ENCODE results near the gene CHST9. TPM values are rescaled to one million over a fixed set of nuclear protein-coding genes. Genes with fewer than 3 reads are reported as not detected.

CHST9 gene
- total and polyA plus RNA-seq, 3 experiments from 2014 or later, result not detected

DNA sequence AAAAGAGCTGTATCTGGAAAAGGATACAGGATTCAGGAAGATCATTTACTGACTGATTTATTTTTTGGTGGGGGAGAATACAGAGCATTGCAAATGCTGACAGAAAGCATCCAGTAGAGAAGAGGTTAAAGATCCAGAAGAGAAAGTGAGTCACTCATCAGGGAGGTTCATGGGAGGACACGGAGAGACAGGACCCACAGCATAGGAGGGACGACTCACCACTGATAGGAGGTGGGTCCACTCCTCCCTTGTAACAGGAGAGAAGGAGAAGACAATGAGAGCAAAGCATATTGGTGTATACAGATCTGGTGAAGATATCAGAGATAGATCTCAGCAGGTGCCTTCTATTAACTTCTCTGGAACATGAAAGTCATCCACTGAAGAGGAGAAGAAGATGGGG lies 177.2 kb downstream of the CHST9 start:
- Mint-ChIP-seq H3K9me3 (peaks cover 2 to 15% (median 4%) of the 10 kb centered on the region in 5 donors), H3K4me1 (no peaks in the 10 kb centered on the region), H3K4me3 (no peak overlapping the region), H3K36me3 (no peaks in the 10 kb centered on the region), H3K27ac (no peak overlapping the region), H3K27me3 (no peaks in the 10 kb centered on the region)
- no peaks in the 10 kb centered on the region for H3K9me3 ChIP-seq (ENCODE audit: low read length)
- no peaks in the 10 kb centered on the region for H3K4me1 ChIP-seq (ENCODE audit: insufficient read depth, low read length)
- POLR2A ChIA-PET, result no interaction called here
- no peaks in the 10 kb centered on the region for H3K27me3 ChIP-seq (ENCODE audit: insufficient read depth, low read length, poor library complexity, severe bottlenecking)
- H3K36me3 ChIP-seq (ENCODE audit: insufficient read depth, low read length), result no peaks in the 10 kb centered on the region
- no peak for DNase-seq
- CTCF ChIA-PET, result no interaction called here
- H3K27ac ChIP-seq (ENCODE audit: low read depth, low read length), result no peak overlapping the region
- no peak overlapping the region for H3K4me3 ChIP-seq (ENCODE audit: low read length)

DNA sequence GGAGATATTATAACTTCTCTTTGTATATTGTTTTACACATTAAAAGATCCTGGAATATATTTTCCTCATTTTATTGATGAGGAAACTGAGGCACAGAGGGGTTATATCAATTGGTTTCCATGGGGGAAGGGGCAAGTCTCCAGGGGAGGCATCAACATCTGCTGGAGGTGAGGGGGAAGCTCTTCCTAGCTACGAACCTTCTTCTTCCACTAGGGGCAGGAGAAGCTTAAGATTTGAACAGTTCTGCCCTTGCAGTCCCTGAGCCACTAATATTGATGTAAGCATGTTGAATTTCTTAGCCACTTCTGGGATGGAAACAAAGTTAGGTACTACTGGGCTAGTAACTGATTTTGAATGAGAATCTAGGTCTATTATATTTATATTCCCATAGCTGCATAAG lies 179.5 kb downstream of the CHST9 start:
- CTCF ChIA-PET, result no interaction called here

DNA sequence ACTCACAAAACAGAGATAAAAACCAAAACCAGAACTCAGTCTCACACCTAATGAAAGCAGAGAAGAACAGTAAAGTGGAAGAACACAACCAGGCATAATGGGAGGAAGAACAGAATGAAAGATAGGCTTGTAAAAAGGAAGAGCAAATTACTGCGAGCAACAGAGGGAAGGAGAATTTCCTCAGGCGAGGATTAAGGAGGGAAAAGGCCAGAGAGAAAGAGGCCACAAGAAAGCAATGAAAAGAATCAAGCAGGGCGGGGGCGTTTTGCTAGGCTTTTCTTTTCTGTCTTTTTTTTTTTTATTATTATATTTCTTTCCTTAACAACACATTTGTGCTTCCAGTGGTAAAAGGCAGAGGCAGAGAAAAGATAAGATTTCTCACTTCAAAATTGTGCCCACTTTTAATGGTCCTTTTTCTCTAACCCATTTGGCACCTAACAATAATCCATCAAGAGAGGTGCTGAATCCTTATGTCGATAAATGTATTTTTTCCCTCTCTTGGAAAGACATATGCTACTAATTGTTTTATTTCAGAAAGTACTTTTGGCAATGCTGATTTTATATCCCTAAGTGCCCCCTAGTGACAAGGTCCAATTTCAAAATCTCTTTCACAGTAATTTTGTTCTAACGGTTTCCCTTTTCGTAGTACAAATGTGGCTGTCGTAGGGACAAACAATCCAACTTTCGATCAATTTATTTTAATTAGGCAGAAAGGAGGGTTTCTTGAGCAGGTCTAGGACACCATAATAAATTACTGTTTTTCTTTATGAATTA lies 180.9 kb downstream of the CHST9 start:
- Histone ChIP-seq H3K36me3 (ENCODE audit: insufficient read depth, low read length) (no peaks in the 10 kb centered on the region), H3K4me1 (ENCODE audit: insufficient read depth, low read length) (no peaks in the 10 kb centered on the region), H3K4me3 (ENCODE audit: low read length) (no peak overlapping the region), H3K27ac (ENCODE audit: low read depth, low read length) (no peak overlapping the region), H3K9me3 (ENCODE audit: low read length) (no peaks in the 10 kb centered on the region), H3K27me3 (ENCODE audit: insufficient read depth, low read length, poor library complexity, severe bottlenecking) (no peaks in the 10 kb centered on the region)
- Mint-ChIP-seq H3K27me3 (peaks cover 0 to 1% of the 10 kb centered on the region in 2 donors), H3K4me1 (no peaks in the 10 kb centered on the region), H3K36me3 (no peaks in the 10 kb centered on the region), H3K27ac (no peak overlapping the region), H3K4me3 (no peak overlapping the region), H3K9me3 (peaks cover 0 to 6% (median 4%) of the 10 kb centered on the region in 5 donors)
- ChIA-PET CTCF (no interaction called here), POLR2A (no interaction called here)
- DNase-seq, result no peak

More for the DNA sequence above, 179.5 kb downstream of the CHST9 start:
- Mint-ChIP-seq H3K9me3 (peaks cover 4 to 14% (median 5%) of the 10 kb centered on the region in 5 donors), H3K36me3 (no peaks in the 10 kb centered on the region), H3K27me3 (no peaks in the 10 kb centered on the region), H3K4me3 (no peak overlapping the region), H3K4me1 (no peaks in the 10 kb centered on the region), H3K27ac (no peak overlapping the region)
- Histone ChIP-seq H3K36me3 (ENCODE audit: insufficient read depth, low read length) (no peaks in the 10 kb centered on the region), H3K4me3 (ENCODE audit: low read length) (no peak overlapping the region), H3K27ac (ENCODE audit: low read depth, low read length) (no peak overlapping the region), H3K27me3 (ENCODE audit: insufficient read depth, low read length, poor library complexity, severe bottlenecking) (no peaks in the 10 kb centered on the region), H3K4me1 (ENCODE audit: insufficient read depth, low read length) (no peaks in the 10 kb centered on the region), H3K9me3 (ENCODE audit: low read length) (no peaks in the 10 kb centered on the region)
- DNase-seq, result no peak
- POLR2A ChIA-PET, result no interaction called here

DNA sequence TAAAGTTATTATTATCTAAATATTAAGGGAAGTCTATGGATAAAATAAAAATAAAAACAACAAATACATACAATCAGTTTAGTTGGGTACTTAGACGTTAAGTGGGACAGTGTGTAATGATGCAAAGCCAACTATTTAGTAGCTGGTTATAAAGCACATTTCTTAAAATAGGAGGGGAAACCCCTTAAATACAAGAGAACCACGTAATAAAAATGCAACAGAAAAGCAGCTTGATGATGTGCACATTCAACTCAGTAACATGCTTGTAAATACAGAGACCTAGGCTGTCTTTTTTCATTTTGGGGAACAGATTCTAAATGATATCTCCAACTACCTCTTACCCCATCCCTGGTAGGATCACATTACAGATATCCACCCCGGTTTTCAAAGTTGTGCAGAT lies 185.3 kb downstream of the CHST9 start:
- ChIA-PET CTCF (no interaction called here), POLR2A (no interaction called here)
- peaks cover 0 to 1% of the 10 kb centered on the region in 2 donors for H3K27me3 Mint-ChIP-seq
- H3K27me3 ChIP-seq (ENCODE audit: insufficient read depth, low read length, poor library complexity, severe bottlenecking), result no peaks in the 10 kb centered on the region
- H3K4me1 ChIP-seq (ENCODE audit: insufficient read depth, low read length), result no peaks in the 10 kb centered on the region
- DNase-seq, result no peak
- H3K36me3 Mint-ChIP-seq, result no peaks in the 10 kb centered on the region
- H3K27ac ChIP-seq (ENCODE audit: low read depth, low read length), result no peak overlapping the region
- no peaks in the 10 kb centered on the region for H3K9me3 ChIP-seq (ENCODE audit: low read length)
- peaks cover 2 to 5% (median 3%) of the 10 kb centered on the region in 5 donors for H3K9me3 Mint-ChIP-seq
- H3K4me3 Mint-ChIP-seq, result no peak overlapping the region
- H3K4me3 ChIP-seq (ENCODE audit: low read length), result no peak overlapping the region
- H3K36me3 ChIP-seq (ENCODE audit: insufficient read depth, low read length), result no peaks in the 10 kb centered on the region
- H3K4me1 Mint-ChIP-seq, result no peaks in the 10 kb centered on the region
- H3K27ac Mint-ChIP-seq, result no peak overlapping the region

DNA sequence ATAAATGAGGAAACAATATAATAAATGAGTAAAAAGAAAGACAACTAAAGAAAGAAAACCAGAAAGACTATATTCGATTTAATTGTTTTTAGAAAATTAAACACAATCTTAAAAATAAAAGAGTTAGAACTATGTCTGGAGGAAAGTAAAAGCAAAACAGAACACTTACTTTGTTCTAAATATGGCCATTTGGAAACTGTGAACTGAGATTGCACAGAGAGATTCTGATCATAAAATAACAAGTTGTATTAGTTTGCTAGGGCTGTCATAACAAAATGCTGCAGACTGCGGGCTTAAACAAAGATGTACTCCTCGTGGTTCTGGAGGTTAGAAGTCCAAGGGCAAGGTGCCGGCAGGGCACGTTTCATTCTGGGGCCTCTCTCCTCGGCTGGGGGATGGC lies 191.5 kb downstream of the CHST9 start:
- H3K9me3 Mint-ChIP-seq, result peaks cover 0 to 9% (median 2%) of the 10 kb centered on the region in 5 donors
- H3K27me3 Mint-ChIP-seq, result no peaks in the 10 kb centered on the region
- H3K27ac Mint-ChIP-seq, result no peak overlapping the region
- Histone ChIP-seq H3K27ac (ENCODE audit: low read depth, low read length) (no peak overlapping the region), H3K9me3 (ENCODE audit: low read length) (no peaks in the 10 kb centered on the region), H3K27me3 (ENCODE audit: insufficient read depth, low read length, poor library complexity, severe bottlenecking) (no peaks in the 10 kb centered on the region), H3K4me3 (ENCODE audit: low read length) (no peak overlapping the region), H3K36me3 (ENCODE audit: insufficient read depth, low read length) (no peaks in the 10 kb centered on the region), H3K4me1 (ENCODE audit: insufficient read depth, low read length) (no peaks in the 10 kb centered on the region)
- ChIA-PET POLR2A (no interaction called here), CTCF (no interaction called here)
- H3K4me1 Mint-ChIP-seq, result no peaks in the 10 kb centered on the region
- DNase-seq, result no peak
- no peak overlapping the region for H3K4me3 Mint-ChIP-seq
- H3K36me3 Mint-ChIP-seq, result no peaks in the 10 kb centered on the region

DNA sequence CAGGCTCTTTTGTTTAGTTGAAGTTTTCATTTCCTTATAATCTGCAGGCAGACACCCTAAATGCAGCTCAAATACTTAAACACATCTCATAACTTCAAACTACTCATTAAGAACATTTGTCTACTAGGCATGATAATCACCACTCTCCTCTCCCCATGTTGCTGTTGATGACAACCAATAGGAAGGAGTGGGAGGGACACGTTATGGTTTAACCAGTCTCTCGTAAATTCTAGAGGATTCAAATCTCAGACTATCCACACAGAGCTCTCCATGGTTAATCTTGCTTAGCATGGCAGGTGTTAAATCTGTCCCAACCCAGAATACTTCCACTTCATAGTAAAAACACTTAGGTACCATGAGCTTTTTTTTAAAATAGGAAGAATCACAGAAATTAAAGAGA lies 192.2 kb downstream of the CHST9 start:
- H3K4me1 Mint-ChIP-seq, result no peaks in the 10 kb centered on the region
- Histone ChIP-seq H3K27me3 (ENCODE audit: insufficient read depth, low read length, poor library complexity, severe bottlenecking) (no peaks in the 10 kb centered on the region), H3K27ac (ENCODE audit: low read depth, low read length) (no peak overlapping the region), H3K9me3 (ENCODE audit: low read length) (no peaks in the 10 kb centered on the region), H3K4me1 (ENCODE audit: insufficient read depth, low read length) (no peaks in the 10 kb centered on the region), H3K4me3 (ENCODE audit: low read length) (no peak overlapping the region), H3K36me3 (ENCODE audit: insufficient read depth, low read length) (no peaks in the 10 kb centered on the region)
- CTCF ChIA-PET, result no interaction called here
- POLR2A ChIA-PET, result no interaction called here
- H3K36me3 Mint-ChIP-seq, result no peaks in the 10 kb centered on the region
- H3K27ac Mint-ChIP-seq, result no peak overlapping the region
- H3K4me3 Mint-ChIP-seq, result no peak overlapping the region
- no peaks in the 10 kb centered on the region for H3K27me3 Mint-ChIP-seq
- no peak for DNase-seq
- H3K9me3 Mint-ChIP-seq, result peaks cover 0 to 16% (median 0%) of the 10 kb centered on the region in 5 donors

DNA sequence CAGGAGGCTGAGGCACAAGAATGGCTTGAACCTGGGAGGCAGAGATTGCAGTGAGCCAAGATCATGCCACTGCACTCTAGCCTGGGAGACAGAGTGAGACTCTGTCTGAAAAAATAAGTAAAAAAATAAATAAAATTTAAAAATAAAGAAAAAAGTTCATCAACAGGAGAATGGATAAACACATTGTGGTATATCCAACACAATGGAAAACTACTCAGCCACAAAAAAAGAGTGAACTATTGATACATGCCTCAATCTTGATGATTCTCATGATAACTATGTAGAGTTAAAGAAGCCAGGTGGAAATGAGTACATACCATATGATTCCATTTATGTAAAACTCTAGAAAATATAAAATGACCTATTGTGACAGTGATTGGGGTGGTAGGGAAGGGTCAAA lies 195.3 kb downstream of the CHST9 start:
- ChIA-PET POLR2A (no interaction called here), CTCF (no interaction called here)
- Histone ChIP-seq H3K27me3 (ENCODE audit: insufficient read depth, low read length, poor library complexity, severe bottlenecking) (no peaks in the 10 kb centered on the region), H3K27ac (ENCODE audit: low read depth, low read length) (no peak overlapping the region), H3K9me3 (ENCODE audit: low read length) (no peaks in the 10 kb centered on the region), H3K36me3 (ENCODE audit: insufficient read depth, low read length) (no peaks in the 10 kb centered on the region), H3K4me3 (ENCODE audit: low read length) (no peak overlapping the region), H3K4me1 (ENCODE audit: insufficient read depth, low read length) (no peaks in the 10 kb centered on the region)
- H3K27me3 Mint-ChIP-seq, result no peaks in the 10 kb centered on the region
- no peak overlapping the region for H3K4me3 Mint-ChIP-seq
- H3K4me1 Mint-ChIP-seq, result no peaks in the 10 kb centered on the region
- H3K9me3 Mint-ChIP-seq, result peaks cover 0 to 25% (median 3%) of the 10 kb centered on the region in 5 donors
- DNase-seq, result no peak
- no peak overlapping the region for H3K27ac Mint-ChIP-seq
- no peaks in the 10 kb centered on the region for H3K36me3 Mint-ChIP-seq

DNA sequence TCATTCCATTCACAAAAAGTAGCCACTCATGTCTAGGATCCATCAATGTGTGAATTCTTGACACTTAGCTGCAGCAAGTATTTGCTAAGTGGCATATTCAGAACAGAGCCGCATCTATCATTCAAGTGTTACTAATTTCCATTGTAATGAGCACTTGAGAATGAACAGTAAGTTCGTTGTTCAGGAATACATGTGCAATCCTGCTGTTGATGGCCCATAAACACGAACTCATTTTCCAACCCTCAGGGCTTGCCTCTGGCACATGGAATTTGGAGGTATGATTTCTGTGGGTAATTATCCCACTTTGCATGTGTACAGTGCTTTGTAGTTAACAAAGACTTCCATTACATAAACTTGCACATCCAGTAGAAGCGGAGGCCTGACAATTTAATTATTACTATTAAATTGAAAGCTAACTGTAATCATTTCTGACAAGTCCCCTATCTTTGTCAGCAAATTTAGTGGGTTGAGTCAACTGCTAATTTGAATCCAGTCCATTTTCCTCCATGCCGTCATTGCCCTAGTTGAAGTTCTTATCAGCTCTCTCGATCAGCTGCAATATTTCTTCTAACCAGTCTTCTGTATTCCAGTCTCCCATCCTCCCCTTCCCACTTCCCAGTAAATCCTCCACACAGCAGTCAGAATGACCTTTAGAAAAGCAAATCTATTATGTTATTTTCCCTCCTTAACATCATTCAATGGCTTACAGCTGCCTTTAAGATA lies 203.6 kb downstream of the CHST9 start:
- Histone ChIP-seq H3K4me1 (ENCODE audit: insufficient read depth, low read length) (no peaks in the 10 kb centered on the region), H3K9me3 (ENCODE audit: low read length) (no peaks in the 10 kb centered on the region), H3K4me3 (ENCODE audit: low read length) (no peak overlapping the region), H3K27ac (ENCODE audit: low read depth, low read length) (no peak overlapping the region), H3K36me3 (ENCODE audit: insufficient read depth, low read length) (no peaks in the 10 kb centered on the region), H3K27me3 (ENCODE audit: insufficient read depth, low read length, poor library complexity, severe bottlenecking) (no peaks in the 10 kb centered on the region)
- ChIA-PET POLR2A (no interaction called here), CTCF (no interaction called here)
- H3K9me3 Mint-ChIP-seq, result peaks cover 0 to 7% (median 4%) of the 10 kb centered on the region in 5 donors
- H3K4me1 Mint-ChIP-seq, result no peaks in the 10 kb centered on the region
- H3K27me3 Mint-ChIP-seq, result no peaks in the 10 kb centered on the region
- H3K27ac Mint-ChIP-seq, result no peak overlapping the region
- H3K4me3 Mint-ChIP-seq, result no peak overlapping the region
- H3K36me3 Mint-ChIP-seq, result no peaks in the 10 kb centered on the region
- no peak for DNase-seq
